NCI-H446 (cell line): ENCODE results near the gene TMEM114.

Experiments used
- DNase-seq, 2 experiments: peaks; one replicate each; lab custom pipeline; 2025; lab: John Stamatoyannopoulos, UW

The TMEM114 gene

DNA sequence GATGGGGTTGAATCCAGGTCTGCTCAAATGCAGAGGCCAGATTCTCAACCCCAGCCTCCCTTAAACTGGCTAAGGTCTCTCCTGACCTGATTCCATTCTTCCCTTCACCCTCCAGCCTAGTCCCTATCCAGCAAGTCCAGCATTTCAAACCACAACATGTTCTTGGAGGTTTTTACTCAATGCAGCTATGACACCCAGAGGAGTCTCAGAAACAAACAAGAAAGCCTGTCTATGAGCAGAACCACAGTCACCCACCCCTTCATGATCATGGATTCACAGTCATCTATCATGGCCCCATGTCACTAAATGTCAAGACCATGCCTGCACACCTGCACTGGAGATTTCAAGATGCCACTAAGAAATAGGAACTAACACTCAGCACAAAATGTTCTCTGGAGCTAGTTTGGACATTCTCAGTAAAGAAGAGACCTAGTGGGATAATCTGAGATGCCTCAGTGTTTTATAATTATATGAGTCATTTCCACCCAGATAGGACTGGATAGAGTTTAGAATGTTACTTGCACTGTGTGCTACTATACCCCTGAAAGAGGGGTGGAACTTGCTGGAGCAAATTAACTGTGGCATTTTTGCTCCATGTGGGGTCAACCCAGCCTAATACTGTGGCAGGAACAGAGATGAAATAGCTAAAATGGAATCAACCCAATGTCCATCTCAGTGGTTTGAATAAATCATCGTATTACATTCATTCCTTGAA lies 21.7 kb upstream of the TMEM114 start:
- DNase-seq = no peak

DNA sequence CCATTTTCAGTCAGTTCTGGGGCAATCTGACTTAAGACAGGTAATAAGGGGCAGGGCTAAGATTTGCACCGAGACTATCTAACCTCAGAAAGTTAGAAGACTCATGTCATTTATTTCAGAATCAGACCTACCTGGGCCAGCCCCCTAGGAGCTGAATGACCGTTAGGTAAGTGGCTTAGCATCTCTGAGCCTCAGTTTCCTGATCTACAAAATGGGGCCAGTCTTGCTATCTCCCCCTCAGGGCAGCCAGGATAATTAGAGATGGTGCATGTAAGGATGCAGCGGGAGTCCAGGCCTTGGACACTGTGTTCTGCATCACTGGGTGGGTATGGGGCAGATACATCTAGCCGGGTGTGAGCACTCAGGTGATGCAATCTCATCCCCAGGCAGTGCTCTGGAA lies 20.8 kb upstream of the TMEM114 start:
- no peak for DNase-seq

DNA sequence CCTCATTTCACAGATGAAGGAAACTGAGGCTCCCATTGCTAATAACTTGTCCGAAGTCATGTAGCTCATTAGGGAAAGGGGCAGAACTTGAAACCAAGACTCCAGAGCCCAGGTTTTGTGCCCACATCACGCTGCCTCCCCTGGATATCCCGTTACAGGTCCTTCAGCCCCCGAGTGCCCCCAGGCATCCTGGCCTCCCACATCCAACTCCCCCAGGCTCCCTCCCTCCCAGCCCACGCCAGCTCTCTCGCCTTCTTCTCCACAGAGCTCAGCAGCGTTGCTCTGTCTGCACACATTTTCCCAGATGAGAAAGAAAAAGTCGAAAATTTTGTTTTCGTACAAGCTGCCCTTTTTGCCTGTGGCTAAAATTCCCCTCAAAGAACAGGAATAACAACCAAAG lies 16.9 kb upstream of the TMEM114 start:
- DNase-seq = no peak

DNA sequence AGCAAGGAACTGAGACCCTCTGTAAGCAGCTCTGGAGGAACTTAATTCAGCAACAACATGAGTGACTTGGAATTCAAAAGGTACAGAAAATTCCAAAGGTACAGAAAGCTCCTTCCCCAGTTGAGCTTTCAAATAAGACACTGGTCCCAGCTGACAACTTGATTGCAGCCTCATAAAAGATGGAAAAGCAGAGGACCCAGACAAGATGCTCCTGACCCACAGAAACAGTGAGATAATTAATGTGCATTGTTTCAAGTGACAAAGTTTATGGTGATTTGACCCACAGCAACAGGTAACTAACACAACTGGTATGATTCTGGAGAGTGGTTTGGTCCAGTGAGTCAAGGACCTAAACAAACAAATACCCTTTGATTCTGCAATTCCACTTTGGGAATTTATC lies 15.2 kb upstream of the TMEM114 start:
- DNase-seq = no peak

DNA sequence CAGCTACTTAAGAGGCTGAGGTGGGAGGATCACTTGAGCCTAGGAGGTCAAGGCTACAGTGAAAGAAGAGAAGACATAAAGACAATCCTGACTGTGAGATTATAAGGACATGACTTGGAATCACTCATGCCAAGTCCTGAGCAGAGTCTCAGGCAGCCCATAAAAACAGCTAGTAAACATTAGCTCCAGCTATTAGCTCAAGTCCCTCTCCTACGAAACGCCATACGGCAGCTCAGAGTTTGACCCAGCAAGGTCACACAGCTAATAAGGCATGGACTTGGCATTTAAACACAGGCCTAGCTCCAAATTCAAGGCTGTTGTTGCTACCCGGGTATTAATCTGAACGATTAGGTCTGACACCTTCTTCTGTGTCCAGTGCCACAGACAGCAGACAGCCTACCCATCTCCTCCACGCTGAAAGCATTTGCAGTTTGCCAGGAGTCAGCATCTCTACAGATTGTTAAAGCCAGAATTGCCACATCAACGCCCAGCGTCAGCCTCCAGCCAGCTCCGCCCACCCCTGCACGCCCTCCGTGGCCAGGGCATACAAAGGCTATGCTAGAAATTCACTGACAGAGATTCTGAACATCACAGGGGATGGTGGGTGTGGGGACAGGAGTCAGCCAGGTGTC lies 9.9 kb upstream of the TMEM114 start:
- no peak for DNase-seq

DNA sequence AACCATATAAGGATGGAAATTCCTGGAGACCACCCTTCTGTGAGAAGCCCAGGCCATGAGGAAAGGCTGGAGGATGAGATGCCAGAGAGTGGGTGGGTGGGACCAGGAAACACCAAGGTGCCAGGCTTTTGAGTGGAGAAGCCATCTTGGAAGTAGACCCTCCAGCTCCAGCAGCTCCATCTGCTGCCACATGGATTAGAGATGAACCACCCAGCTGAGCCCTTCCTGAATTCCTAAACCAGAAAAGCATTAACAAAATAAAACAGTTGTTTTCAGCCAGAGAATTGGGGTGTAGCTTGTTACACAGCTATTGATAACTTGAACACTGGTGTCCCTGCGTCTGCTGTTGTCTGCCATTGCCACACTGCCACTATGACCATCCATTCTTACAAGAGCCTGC lies 6.3 kb upstream of the TMEM114 start:
- no peak for DNase-seq

DNA sequence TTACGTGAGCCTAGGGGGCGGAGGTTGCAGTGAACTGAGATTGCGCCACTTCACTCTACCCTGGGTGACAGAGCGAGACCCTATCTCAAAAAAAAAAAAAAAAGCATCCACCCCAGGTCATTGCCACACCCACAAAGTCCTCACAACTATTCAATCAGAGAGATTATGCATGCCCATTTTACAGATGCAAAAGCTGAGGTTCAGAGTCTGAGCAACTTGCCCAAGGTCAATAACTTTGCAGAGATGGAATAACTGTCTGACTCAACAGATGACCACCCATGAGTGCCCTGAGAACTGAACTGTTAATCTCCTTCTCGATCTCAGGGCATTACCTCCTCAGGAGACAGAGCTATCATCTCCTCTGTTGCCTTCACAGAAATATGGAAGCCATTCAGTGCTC lies 5.5 kb upstream of the TMEM114 start:
- no peak for DNase-seq

DNA sequence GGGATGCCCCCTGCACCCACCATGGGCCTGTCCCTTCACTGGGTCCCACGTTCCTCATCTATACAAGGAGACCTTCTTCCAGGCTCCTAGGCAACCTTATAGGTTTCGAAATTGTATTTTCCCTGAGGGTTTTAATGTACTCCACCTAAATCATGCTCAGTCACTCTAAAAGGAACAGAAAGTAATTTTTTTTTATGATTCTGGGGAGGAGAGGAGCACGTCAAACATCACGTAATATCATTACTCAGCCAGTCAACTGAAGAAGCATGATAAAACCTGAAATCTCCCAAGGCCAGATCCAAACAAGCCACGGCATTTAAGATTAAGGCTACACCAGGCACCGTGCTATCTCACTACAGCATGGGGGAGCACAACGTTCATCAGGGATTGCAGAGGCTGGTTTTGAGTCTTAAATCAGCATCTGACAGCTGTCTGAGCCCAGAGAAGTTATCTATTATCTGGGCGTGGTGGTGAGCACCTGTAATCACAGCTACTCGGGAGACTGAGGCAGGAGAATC lies 3.9 kb upstream of the TMEM114 start:
- no peak for DNase-seq

DNA sequence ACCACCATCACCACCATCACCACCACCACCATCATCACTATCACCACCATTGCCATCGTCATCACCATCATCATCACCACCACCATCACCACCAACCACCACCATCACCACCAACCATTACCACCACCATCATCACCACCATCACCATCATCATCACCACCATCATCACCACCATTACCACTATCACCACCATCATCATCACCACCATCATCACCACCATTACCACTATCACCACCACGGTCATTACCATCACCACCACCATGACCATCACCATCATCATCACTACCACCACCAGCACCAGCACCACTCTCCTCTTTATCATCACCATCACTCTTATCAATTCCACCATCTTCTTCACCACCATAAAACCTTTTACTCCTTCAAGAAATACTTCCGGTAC lies 1.1 kb upstream of the TMEM114 start:
- DNase-seq = no peak

DNA sequence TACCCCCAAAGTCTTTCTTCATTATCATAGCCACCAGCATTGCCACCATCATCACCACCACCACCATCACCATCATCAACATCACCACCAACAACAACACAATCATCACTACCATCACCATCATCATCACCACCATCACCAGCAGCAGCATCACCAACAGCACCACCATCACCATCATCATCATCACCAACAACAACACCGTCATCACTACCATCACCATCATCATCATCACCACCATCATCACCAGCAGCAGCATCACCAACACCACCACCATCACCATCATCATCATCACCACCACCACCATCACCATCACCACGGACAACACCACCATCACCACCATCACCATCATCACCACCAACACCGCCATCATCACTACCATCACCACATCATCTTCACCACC lies 500 bp upstream of the TMEM114 start:
- DNase-seq = no peak

DNA sequence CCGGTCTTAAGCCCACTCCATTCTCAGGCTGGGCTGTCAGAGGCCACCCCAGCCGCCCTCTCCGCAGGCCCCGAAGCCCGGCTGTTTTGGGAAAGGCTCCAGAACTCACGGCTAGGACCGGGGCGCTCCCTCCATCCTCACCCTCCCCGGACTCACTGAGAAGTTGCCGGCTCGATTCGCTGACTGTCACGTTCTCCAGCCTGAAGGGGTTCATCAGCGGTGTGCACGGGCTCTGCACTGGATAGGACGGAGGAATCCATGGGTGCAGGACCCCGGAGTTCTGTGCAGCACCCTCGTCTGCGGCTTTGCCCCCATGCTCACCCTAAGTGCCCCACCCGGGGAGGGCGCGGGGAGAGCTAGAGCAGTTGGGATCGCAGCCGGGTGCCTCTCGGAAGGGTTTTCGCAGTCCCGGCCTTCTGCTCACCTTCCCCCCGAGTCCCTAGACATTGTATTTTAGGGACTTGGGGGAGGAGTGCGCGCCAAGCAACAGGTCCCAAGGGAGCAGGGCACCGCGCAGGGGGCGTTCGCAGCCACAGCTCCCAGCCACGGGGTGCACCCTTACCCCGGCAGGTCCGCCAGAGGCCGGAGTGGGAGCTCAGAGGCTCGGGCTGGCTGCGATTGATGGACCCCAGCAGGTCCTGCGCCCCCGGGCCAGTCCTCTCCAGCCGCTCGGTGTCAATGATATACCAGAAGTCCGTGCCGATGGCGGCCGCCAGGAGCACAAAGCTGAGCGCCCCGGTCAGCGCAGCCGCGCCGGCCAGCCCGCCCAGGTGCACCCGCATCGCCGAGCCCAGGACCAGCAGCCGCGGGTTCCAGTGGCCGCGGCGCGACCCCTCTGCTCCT lies 1.0 kb downstream of the TMEM114 start:
- DNase-seq = no peak

DNA sequence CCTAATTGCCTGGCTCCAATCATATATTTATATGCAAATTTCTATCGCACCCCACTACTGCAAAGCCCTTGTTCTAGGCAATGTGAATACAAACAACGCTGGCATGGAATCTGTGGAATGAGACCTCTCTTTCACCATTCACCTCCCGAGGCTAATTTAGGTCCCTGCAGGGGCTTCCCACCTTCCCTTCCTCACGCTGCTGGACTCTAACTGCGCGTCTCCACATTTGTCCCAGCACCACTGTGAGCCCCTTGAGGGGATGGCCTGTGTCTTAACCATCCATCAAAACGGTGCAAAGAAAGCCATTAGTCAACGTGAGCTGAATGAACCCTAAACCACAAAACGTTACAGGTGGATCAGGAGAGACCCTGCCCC lies 1.6 kb downstream of the TMEM114 start:
- DNase-seq = no peak

DNA sequence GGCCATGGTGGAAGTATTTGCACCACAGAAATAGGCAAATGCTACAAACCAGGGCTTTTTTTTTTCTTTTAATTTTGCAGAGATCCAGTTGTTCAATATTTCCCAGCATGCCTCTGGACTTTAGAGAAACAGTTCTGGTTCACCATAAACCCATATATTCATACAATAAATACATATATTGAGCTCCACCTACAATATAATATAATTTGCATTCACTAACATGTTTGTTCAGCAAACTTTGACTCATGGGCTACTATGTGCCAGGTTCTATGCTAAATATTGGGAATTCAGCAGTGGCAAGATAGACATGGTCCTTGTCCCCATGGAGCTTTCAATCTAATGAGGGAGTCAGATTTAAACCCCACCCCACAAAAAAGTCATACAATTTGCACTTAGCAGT lies 3.2 kb downstream of the TMEM114 start:
- no peak for DNase-seq

DNA sequence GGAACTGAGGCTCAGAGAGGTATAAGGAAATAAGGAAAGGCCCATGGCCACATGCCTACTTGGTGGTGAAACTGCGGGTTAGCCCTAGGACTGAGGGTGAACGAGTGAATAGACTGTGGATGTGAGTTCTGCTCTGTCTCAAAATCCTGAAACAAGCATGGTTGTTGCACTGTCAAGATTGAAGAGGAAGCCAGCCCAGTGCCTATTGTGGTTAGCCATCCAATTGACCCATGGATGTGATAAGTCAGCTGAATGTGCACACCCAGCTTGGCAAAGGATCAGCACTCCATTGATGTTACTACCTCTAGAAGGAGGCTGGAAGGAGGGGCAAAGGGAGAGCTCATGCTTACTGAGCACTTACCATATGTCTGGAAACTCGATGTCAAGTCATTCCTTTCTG lies 4.5 kb downstream of the TMEM114 start:
- no peak for DNase-seq

DNA sequence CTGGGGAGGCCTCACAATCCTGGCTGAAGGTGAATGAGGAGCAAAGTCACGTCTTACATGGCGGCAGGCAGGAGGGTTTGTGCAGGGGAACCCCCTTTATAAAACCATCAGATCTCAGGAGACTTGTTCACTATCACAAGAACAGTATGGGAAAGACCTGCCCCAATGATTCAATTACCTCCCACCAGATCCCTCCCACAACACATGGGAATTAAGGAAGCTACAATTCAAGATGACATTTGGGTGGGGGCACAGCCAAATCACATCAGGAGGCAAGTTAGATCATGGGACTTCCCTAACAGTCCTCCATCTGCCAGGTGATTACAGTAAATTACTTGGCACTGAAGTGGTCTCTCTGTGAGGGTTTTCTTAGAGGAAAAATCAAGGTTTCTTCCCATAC lies 5.3 kb downstream of the TMEM114 start:
- no peak for DNase-seq

DNA sequence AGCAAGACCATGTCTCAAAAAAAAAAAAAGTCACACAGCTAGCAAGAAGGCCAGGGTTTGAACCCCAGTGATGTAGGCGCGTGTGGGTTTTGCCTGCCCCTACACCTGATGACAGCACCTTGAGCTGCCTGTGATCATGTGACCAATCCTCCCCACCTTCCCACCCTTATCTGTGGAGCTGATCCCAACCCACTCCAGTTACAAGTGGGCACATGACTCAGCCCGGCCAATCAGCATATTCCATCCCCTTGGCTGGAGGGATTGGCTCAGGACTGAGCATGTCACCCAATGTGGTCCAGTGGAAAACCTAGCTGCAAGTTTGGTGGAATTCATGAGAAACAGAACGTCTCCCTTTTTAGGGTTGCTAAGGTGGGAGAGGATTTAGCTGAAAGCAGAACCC lies 6.6 kb downstream of the TMEM114 start:
- no peak for DNase-seq

DNA sequence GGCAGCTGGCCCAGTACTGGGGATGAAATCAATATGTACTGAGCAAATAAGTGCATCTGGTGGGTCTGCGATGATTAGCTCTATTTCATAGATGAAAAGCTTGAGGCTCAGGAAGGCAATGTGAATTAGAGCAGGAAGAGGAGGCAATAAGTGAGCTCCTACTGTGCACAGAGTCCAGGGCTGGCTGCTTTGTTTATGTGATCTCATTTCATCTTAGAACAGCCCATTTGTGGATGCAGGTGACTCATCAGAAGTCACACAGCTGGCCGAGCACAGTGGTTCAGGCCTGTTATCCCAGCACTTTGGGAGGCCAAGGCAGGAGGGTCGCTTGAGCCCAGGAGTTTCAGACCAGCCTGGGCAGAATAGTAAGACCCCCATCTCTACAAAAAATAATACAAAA lies 7.1 kb downstream of the TMEM114 start:
- no peak for DNase-seq

DNA sequence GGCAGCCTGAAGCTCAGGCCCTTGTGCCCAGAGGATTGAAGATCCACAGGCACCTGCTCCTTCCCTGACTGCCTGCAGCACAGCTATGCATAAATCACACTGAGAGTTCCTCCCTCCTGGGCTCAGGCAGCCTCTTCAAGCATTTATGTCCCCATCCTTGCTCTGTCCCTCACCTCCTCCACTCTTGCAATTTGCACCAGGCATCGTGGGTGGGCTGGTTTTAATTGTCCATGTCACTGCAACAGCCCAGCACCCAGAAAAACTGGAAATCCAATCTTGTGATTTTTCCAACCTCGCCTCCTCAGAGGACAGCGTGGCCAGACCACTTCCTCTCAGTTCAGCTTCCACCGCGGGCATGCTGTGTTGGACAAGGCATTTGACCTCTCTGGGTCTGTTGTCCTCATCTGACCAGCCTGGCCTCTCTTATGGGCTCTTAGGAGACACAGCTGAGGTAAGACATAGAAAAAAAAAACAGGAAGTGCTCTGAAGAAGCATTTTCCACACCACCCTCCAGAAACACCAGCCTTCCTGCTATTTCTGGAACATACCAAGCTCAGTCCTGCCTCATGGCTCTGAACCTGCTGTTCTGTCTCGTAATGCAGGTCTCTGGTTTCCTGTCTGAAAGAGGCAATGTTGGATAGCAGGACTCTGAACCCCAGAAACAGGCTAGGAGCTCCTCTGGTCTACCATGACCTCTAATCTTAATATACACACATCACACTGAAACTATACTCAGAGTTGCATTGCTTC lies 8.3 kb downstream of the TMEM114 start:
- DNase-seq = no peak

DNA sequence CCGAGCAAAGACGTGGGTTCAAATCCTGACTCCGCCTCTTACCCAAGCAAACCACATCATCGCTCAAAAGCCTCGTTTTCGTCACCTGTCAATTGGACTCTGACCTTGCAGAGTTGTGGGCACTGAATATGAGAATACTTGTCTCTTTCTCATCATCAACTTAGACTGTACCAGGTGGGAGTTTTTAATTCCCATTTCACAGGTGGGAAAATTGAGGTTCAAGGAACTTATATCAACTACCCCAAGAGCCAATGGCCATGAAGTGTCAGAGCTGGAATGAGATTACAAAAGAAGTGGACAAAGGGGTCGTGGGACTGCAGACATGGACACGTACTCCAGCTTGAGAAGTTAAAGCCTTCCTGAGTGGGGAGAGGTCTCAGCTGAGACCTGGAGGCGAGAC lies 10.8 kb downstream of the TMEM114 start:
- DNase-seq = no peak

DNA sequence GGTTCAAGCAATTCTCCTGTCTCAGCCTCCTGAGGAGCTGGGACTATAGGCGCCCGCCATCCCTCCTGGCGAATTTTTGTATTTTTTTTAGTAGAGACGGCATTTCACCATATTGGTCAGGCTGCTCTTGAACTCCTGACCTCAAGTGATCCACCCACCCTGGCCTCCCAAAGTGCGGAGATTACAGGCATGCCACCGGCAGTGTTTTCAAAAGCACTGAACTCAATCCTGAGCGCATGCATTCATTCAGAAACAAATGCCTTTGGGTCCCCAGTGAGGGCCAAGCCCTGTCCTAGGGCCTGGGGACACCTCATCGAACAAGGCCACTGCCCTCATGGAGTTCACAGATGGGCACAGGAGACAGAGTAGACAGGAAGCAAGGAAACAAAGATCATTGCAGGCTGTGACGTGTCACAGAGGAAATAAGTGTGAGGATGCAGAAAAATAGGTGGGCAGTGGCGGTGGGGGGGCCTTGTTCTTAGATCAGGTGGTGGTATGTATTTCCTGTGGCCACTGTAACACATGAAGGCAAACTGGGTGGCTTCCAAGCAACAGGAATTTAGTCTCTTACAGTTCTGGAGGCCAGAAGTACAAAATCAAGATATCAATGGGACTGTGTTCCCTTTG lies 12.5 kb downstream of the TMEM114 start:
- DNase-seq = no peak

DNA sequence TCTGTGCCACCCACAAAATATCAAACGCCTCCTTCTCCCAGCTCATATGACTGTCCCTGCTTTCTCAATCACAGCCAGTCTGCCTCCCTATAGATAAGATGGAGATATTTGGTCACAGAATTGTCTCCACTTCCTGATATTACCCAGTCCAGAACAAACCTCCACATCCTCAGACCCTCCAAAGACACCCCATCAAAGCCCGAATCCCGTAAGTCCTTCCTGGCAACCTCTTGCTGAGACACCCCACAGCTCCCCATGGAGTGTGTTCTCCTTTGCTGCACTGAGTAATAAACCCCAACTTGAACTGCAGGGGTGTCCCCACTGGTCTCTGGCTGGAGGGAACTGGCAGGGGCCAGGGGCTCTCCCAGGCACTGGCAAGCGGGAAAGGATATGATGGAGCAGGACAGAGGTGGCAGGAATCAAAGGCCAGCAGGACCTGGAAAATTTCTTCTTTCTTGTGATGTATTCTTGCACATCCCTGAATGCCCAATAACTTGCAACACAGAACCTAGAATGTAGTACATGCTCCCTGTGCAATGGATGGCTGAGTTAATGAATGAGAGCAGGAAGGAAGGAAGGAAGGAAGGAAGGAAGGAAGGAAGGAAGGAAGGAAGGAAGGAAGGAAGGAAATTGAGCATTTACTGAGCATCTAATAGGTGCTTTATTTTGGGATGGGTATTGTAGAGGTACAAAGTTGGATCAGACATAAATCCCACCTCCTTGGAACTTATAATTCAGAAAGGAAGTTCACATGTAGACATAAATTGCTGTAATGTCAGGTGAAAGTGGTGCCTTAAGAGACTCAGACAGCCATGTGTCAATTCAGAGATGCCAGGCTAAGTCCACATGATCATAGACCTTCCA lies 13.9 kb downstream of the TMEM114 start:
- no peak for DNase-seq
